NCI-H2029 (cell line): ENCODE results near the gene DCST1.

Source experiments
- DNase-seq: peaks from one replicate; lab custom pipeline; 2025; lab: John Stamatoyannopoulos, UW

Gene DCST1

GRCh38 chr1:155032886-155033285 is 738 bp upstream of the DCST1 start:
- DNase-seq = no peak

- no peak for DNase-seq
Measured at GRCh38 chr1:155034318-155035208, 939 bp downstream of the DCST1 start.

GRCh38 chr1:155035936-155036335 is 2.3 kb downstream of the DCST1 start:
- DNase-seq = no peak

- DNase-seq = peak; percentile 25
Measured at GRCh38 chr1:155037043-155037442, 3.4 kb downstream of the DCST1 start.

- no peak for DNase-seq
Measured at GRCh38 chr1:155037851-155038441, 4.3 kb downstream of the DCST1 start.

GRCh38 chr1:155038602-155039307 is 5.1 kb downstream of the DCST1 start:
- no peak for DNase-seq

- no peak for DNase-seq
Measured at GRCh38 chr1:155039308-155039669, 5.7 kb downstream of the DCST1 start.

GRCh38 chr1:155040358-155041093 is 6.9 kb downstream of the DCST1 start:
- DNase-seq = no peak

GRCh38 chr1:155042789-155043188 is 9.2 kb downstream of the DCST1 start:
- no peak for DNase-seq

GRCh38 chr1:155043301-155043702 is 9.7 kb downstream of the DCST1 start:
- no peak for DNase-seq

- no peak for DNase-seq
Measured at GRCh38 chr1:155043793-155044192, 10.2 kb downstream of the DCST1 start.

- DNase-seq = no peak
Measured at GRCh38 chr1:155044365-155044764, 10.7 kb downstream of the DCST1 start.

GRCh38 chr1:155044812-155045657 is 11.4 kb downstream of the DCST1 start:
- peak; percentile 79 for DNase-seq

GRCh38 chr1:155048449-155049334 is 15.1 kb downstream of the DCST1 start:
- no peak for DNase-seq

- DNase-seq = peak; percentile 40
Measured at GRCh38 chr1:155049651-155050559, 16.3 kb downstream of the DCST1 start.

GRCh38 chr1:155050560-155051341 is 17.1 kb downstream of the DCST1 start, which contains the start of gene ADAM15:
ADAM15 (plus strand) TSS chr1:155051316; CDS start chr1:155051387, 71 bp downstream.
- DNase-seq = peak; percentile 77

GRCh38 chr1:155051342-155051776 is 17.7 kb downstream of the DCST1 start:
- DNase-seq = no peak

GRCh38 chr1:155051777-155052398 is 18.3 kb downstream of the DCST1 start:
- peak; percentile 53 for DNase-seq
